Activated CD8-positive, alpha-beta T cell treated with anti-CD3 and anti-CD28 coated beads for 36 hours (primary cell): Measurements from ENCODE around the gene CDC37. TPM values are rescaled to one million over a fixed set of nuclear protein-coding genes. Genes with fewer than 3 reads are reported as not detected.
A peak's percentile ranks its signal among the peaks of the same experiment; 100 is the strongest.

Source experiments
- ATAC-seq: fragments of 200-7000 bp; cut with Tn5 transposase; one replicate; pipeline ENCODE4 v1.10.0; 2021; ENCODE audit warnings: mild to moderate bottlenecking, moderate library complexity
- CTCF ChIA-PET: fragments of 350-600 bp; sonication (Branson Sonifier 250); formaldehyde crosslinking; loops from one replicate; lab custom pipeline; 2021; ENCODE audit warnings: antibody characterized with exemption; lab: Charles Lee
- POLR2A ChIA-PET: fragments of 350-600 bp; sonication (Branson Sonifier 250); formaldehyde crosslinking; loops from one replicate; lab custom pipeline; 2021; ENCODE audit warnings: antibody characterized with exemption; lab: Charles Lee
- DNase-seq: peaks from one replicate; pipeline ENCODE4 v3.0.0-alpha.2; 2020
- H3K27ac Mint-ChIP-seq: one replicate; pipeline ENCODE4 v1.8.0; 2021; ENCODE audit warnings: mild to moderate bottlenecking, mixed read lengths
- H3K27me3 Mint-ChIP-seq: one replicate; pipeline ENCODE4 v1.8.0; 2021; ENCODE audit warnings: mixed read lengths
- H3K36me3 Mint-ChIP-seq: one replicate; pipeline ENCODE4 v1.8.0; 2021; ENCODE audit warnings: low read depth, mixed read lengths
- H3K4me1 Mint-ChIP-seq: one replicate; pipeline ENCODE4 v1.8.0; 2021; ENCODE audit warnings: low read depth, mixed read lengths
- H3K4me3 Mint-ChIP-seq: one replicate; pipeline ENCODE4 v1.8.0; 2021; ENCODE audit warnings: mild to moderate bottlenecking, moderate library complexity, mixed read lengths
- H3K9me3 Mint-ChIP-seq: one replicate; pipeline ENCODE4 v1.8.0; 2021; ENCODE audit warnings: mixed read lengths
- CTCF ChIP-seq: fragments of 200-600 bp; IDR thresholded peaks from one replicate; pipeline ENCODE4 v1.8.0; 2022; ENCODE audit warnings: antibody characterized with exemption, mild to moderate bottlenecking
- intact Hi-C: fragments of 100-400 bp; cut with micrococcal nuclease; formaldehyde crosslinking; loops from one replicate; pipeline ENCODE4 v1.10.0; 2022
- total RNA-seq, 2 experiments: library from RNA; stranded (reverse); gene quantifications; one replicate each; pipeline ENCODE4 v1.2.3, GENCODE V29; 2021

CDC37 gene
- total RNA-seq, 2 experiments from 2014 or later = 236 to 238 TPM

DNA sequence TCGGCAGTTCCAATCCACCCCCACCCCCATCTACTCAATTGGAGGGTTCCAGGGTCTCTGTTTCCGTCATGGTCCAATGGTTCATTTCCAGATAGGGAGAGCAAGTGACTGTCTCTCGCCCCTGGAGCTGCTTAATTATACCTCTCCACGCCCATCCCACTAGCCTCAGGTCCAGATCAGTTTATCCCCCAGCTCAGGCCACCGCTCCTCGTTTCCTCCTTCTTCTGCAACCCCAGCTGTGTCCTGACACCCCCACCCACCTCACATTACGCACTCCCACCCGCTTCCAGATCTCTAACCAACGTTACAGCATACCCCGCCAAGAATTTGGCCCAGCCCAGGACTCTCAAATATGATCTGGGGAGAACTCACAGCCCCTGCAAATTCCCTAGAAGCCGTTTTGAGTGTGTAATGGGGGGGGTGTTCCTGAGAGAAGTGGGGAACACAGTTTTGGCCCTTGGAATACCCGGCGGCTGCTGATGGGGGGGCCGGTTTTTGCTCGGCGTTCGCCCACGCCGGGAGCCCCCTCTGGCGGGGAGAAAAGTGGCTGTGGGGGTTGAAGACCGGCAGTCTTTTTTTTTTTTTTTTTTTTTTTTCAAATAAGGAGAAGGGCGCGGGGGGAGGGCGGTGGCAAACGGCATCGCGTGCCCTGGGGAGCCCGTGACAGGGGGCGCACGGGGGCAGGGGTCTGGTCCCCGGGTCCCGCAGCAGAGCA, 15.3 kb upstream of the CDC37 start:
- intact Hi-C loops = loop anchor here (2.0 kb wide), 1 partner anchor 14 kb away; no protein-coding TSS in a partner anchor
- Mint-ChIP-seq H3K4me1 (peaks cover 58% of the 10 kb centered on the region), H3K27ac (peak overlapping the region; percentile 69)

DNA sequence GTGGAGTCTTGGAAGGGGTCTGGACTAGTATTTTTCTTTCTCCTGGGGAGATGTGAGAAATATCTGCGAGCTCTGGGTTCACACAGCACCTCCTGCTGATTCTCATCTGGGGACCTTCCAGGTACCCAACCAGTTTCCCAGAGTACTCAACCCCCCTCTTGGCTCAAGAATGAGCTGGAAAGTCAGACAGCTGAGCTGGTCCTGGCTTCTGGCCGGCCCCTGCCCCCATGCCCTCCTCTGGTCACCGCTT, 14.8 kb upstream of the CDC37 start:
- no peak for TF ChIP-seq CTCF
- no peak for ATAC-seq
- no peak for DNase-seq
- H3K27me3 Mint-ChIP-seq = peaks cover 21% of the 10 kb centered on the region
- H3K9me3 Mint-ChIP-seq = no peaks in the 10 kb centered on the region
- POLR2A ChIA-PET = interaction anchor here (0.6 to 9.7 kb wide), 6 partner anchors 10 to 142 kb away, joined by 3 to 161 read pairs (median 4); partner anchors contain the start of gene CDC37
- H3K36me3 Mint-ChIP-seq = peaks cover 9% of the 10 kb centered on the region
- intact Hi-C loops = loop anchor here (2.0 kb wide), 1 partner anchor 13 kb away; no protein-coding TSS in a partner anchor
- CTCF ChIA-PET = interaction anchor here (0.8 to 22.7 kb wide), 13 partner anchors 4 to 149 kb away, joined by 3 to 587 read pairs (median 4); partner anchors contain the start of genes CDC37, ICAM5, KEAP1 and PDE4A
- H3K4me1 Mint-ChIP-seq = peaks cover 56% of the 10 kb centered on the region
- H3K4me3 Mint-ChIP-seq = peak overlapping the region; percentile 86
- H3K27ac Mint-ChIP-seq = peak overlapping the region; percentile 69

More for the DNA sequence above, 15.3 kb upstream of the CDC37 start:
- peaks cover 9% of the 10 kb centered on the region for H3K36me3 Mint-ChIP-seq
- no peak for TF ChIP-seq CTCF
- H3K4me3 Mint-ChIP-seq = peak overlapping the region; percentile 86
- ChIA-PET CTCF (interaction anchor here (0.8 to 22.7 kb wide), 12 partner anchors 3 to 148 kb away, joined by 3 to 587 read pairs (median 4); partner anchors contain the start of genes CDC37, ICAM5, PDE4A and TYK2), POLR2A (interaction anchor here (1.0 to 9.7 kb wide), 4 partner anchors 9 to 135 kb away, joined by 3 to 161 read pairs (median 4); partner anchors contain the start of gene CDC37)
- ATAC-seq = no peak
- peak; percentile 57 for DNase-seq
- H3K9me3 Mint-ChIP-seq = no peaks in the 10 kb centered on the region
- peaks cover 21% of the 10 kb centered on the region for H3K27me3 Mint-ChIP-seq

- peaks cover 9% of the 10 kb centered on the region for H3K36me3 Mint-ChIP-seq
- peaks cover 58% of the 10 kb centered on the region for H3K4me1 Mint-ChIP-seq
- peak overlapping the region; percentile 26 for H3K27ac Mint-ChIP-seq
- no peaks in the 10 kb centered on the region for H3K9me3 Mint-ChIP-seq
- ATAC-seq (no peak), DNase-seq (no peak)
- ChIA-PET POLR2A (interaction anchor here (0.6 to 9.7 kb wide), 5 partner anchors 13 to 142 kb away, joined by 3 to 161 read pairs (median 4); partner anchors contain the start of gene CDC37), CTCF (interaction anchor here (0.8 to 22.7 kb wide), 15 partner anchors 4 to 226 kb away, joined by 3 to 587 read pairs (median 4); partner anchors contain the start of genes CDC37, ICAM5, KEAP1 and PDE4A)
- no peak for TF ChIP-seq CTCF
- H3K4me3 Mint-ChIP-seq = peak overlapping the region; percentile 86
- intact Hi-C loops = loop anchor here (2.0 kb wide), 1 partner anchor 13 kb away; no protein-coding TSS in a partner anchor
- peaks cover 21% of the 10 kb centered on the region for H3K27me3 Mint-ChIP-seq
Observed at GRCh38 chr19:10417541-10418234, 14.3 kb upstream of the CDC37 start.

DNA sequence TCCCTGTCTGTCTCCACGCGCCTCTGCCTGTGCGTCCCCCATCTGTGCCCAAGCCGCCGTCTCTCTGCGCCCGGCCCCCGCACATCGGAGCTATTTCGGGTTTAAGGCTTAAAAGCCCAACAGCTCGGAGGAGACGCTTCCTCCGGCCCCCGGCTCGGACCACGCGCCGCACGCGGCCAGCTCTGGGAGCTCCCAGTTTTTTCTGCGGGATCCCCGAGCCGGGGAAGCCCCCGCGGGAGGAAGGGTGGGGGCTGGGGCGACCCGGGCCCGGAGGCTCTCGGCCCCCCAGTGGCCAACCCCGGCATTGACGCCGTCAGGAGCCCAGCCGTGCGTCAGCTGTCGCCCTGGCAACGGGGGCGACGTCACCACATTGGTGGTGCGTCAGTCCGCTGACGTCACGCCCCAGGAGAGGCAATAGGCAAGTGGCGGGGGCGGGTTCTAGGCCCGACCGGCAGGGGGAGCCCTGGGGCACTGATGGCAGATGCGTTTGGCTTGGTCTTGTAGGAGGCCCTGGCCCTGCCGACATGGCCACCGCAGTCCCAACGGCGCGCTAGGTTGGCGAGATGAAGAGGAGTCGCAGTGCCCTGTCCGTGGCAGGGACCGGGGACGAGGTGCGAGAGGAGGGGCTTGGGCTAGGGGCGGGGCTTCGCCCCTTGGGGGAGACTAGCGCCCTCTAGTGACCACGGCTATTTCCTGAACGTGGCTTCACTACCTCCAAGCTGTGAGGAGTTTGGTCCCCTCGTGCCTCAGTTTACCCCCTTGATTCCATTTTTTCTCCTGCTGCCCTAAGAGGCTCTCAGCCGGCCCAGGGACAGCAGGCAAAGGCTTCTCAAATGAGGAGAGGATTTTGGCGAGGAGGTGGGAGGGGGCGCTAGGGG, 13.3 kb upstream of the CDC37 start:
- intact Hi-C loops = no loop called here
- H3K9me3 Mint-ChIP-seq = no peaks in the 10 kb centered on the region
- ATAC-seq (peak; percentile 50), DNase-seq (peak; percentile 97)
- H3K36me3 Mint-ChIP-seq = peaks cover 9% of the 10 kb centered on the region
- ChIA-PET CTCF (interaction anchor here (0.8 to 22.7 kb wide), 11 partner anchors 5 to 301 kb away, joined by 3 to 587 read pairs (median 6); partner anchors contain the start of genes CDC37, DNM2, PDE4A and TYK2), POLR2A (interaction anchor here (0.5 to 9.7 kb wide), 7 partner anchors 9 to 844 kb away, joined by 3 to 161 read pairs (median 3); partner anchors contain the start of gene CDC37)
- H3K4me1 Mint-ChIP-seq = peaks cover 59% of the 10 kb centered on the region
- TF ChIP-seq CTCF = peak; percentile 100
- H3K27me3 Mint-ChIP-seq = peaks cover 13% of the 10 kb centered on the region
- peak overlapping the region; percentile 84 for H3K27ac Mint-ChIP-seq
- H3K4me3 Mint-ChIP-seq = peak overlapping the region; percentile 63
